Right renal pelvis (tissue), 4 donors: ENCODE data around the gene COX14. TPM values are rescaled to one million over a fixed set of nuclear protein-coding genes. Genes with fewer than 3 reads are reported as not detected.
A peak's percentile ranks its signal among the peaks of the same experiment; 100 is the strongest.

Source experiments
- DNase-seq, 4 donors: peaks; one replicate each; pipeline ENCODE4 v3.0.0-alpha.2; 2013; ENCODE audit warnings: low read depth in 4 of 4, low spot score in 3 of 4, missing footprints in 1 of 4
- polyA plus RNA-seq, 4 donors: library from polyadenylated mRNA; unstranded; fragments of 120-200 nt; gene quantifications; one replicate each; pipeline ENCODE4 v1.2.1, GENCODE V29; 2013; ENCODE audit not compliant: insufficient read length in 4 of 4

COX14 gene
- polyA plus RNA-seq, 4 donors, result 50.6 to 62.1 (median 52.5) TPM

- DNase-seq, result peak; percentile 80 to 88 (median 86)
These were observed 27.0 kb upstream of the COX14 start, which contains the start of gene SMARCD1 for GRCh38 chr12:50084775-50085614. Gene SMARCD1 (plus strand): TSS chr12:50085342. CDS start chr12:50085370, 28 bp downstream.

GRCh38 chr12:50085615-50086072, 26.4 kb upstream of the COX14 start:
- no peak for DNase-seq

GRCh38 chr12:50086148-50086547, 25.9 kb upstream of the COX14 start:
- DNase-seq, result no peak

- no peak for DNase-seq
These were observed 24.9 kb upstream of the COX14 start for GRCh38 chr12:50087151-50087550.

DNA sequence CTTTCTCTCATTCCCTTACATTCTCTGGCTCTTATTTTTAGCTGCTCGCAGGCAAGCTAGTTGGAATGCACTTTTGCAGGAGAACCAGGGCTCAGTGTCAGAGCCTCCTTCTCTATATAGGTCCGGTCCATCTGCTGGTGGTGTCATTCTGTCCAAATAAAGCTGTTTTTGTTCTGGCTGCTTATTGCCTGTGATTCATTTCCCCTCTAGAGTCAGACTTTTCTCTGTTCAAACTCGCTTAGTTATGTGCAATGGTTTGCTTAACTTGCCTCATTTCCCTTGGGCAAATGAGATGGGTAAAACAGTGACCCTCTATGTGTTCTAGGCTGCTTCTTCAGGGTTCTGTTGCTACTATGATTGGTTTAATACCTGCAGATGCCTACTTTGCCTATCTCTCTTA, 24.0 kb upstream of the COX14 start:
- DNase-seq, result no peak

- DNase-seq, result no peak
These were observed 23.3 kb upstream of the COX14 start for GRCh38 chr12:50088577-50089335.

DNA sequence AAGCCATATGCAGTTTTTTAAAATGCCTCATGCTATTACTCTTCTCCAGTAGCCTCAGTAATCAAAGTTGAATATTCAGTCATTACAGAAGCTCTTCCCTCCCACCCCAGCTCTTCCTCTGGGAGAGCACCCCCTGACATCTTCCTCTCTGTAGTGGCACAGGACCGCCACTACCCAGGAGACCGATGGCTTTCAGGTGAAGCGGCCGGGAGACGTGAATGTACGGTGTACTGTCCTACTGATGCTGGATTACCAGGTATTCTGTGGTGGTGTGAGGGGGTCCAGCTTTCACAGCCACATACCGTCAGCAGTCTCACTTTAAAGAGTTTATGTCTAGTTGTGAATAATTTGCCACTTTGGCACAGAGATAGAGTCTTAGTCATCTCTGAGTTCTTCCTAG, 22.3 kb upstream of the COX14 start:
- no peak for DNase-seq

DNA sequence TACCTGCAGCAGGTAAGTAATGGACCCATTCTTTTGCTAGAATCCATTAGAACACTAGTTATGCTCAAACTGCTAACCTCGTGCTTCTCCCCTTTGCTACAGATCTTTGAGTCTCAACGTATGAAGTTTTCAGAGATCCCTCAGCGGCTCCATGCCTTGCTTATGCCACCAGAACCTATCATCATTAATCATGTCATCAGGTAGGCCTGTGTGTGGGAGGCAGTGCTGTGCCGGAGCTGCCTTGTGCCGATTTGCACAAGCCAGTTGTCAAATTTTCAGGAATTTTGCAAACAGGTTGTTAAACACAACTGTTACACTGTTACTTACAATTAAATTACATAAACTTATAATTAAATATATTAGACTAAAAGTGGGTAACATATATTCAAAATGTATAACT, 21.6 kb upstream of the COX14 start:
- no peak for DNase-seq

GRCh38 chr12:50097952-50098351, 14.1 kb upstream of the COX14 start:
- DNase-seq, result no peak

DNA sequence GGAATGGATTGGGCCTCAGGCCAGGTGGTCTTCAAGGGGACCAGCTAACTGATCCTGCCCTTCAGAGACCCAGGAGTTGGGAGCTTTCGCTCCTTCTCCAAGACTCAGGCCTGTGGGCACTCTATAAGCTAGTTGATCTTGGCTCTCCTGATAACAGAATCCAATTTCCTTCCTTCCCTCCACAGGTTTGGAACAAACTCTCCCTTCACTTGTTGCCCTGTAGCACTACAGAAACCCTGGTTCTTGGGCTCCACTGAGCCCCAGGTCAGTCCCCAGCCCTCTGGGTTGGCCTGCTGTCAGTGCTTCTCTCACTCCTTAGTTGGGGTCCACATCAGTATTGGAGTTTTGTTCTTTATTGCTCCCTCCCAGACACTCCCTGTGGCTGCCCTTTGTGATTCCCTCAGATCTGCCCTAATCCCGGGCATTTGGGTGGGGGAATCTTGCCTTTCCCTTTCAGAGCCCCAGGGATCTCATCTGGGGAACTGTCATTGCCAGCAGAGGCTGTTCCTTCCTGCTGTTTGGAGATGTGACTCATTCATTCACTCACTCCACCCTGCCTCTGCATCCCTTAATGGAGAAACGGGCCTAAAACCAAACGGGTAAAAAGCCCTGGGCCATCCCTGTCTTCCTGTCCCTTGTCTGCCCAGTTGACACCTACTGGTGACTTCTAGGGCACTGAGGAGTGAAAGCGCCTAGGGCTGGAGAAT, 12.6 kb upstream of the COX14 start:
- DNase-seq, result no peak

GRCh38 chr12:50100561-50100960, 11.5 kb upstream of the COX14 start:
- no peak for DNase-seq

- no peak for DNase-seq
These were observed 10.4 kb upstream of the COX14 start for GRCh38 chr12:50101663-50102062.

DNA sequence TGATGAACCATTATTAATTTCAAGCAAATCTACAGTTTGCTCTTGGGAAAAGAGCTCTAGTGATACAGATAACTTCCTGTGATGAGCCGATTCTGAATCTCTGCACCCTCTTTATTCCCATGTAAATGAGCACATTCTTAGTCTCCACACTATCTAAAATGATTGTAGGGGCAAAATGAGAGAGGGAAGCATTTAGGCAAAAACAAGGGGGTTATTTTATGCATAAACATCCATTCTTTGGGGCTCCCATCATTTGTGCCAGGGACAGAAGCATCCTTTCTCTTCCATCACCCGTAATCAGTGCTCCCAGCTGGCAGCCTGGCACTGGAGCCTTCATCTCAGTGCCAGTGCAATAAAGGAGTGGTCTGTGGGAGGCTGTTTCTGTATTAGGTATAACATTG, 9.9 kb upstream of the COX14 start:
- no peak for DNase-seq

GRCh38 chr12:50102646-50103309, 9.3 kb upstream of the COX14 start:
- DNase-seq, result no peak

DNA sequence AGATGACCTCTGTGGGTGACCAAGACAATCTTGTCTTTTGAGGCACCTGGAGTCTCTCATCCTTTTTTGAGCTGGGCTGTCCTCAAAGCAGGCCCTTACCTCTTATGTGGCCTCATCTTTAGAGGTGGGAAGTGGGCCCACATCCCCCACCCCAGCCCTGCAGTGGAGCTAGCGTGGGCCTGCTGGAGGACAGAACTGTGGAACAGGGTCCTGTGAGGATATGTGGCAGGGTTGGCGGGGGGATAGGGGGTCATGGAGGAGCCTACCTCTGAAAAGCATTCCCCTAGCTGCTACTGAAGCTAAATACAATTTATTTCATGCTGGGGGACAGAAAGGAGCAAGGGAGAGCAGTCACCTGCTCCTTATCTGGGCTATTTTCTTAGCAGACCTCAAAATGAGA, 8.7 kb upstream of the COX14 start:
- DNase-seq, result no peak

GRCh38 chr12:50103767-50104321, 8.2 kb upstream of the COX14 start, which contains the start of gene GPD1:
Gene GPD1 (plus strand): TSS chr12:50104008. CDS start chr12:50104051, 43 bp downstream.
- DNase-seq, result no peak

DNA sequence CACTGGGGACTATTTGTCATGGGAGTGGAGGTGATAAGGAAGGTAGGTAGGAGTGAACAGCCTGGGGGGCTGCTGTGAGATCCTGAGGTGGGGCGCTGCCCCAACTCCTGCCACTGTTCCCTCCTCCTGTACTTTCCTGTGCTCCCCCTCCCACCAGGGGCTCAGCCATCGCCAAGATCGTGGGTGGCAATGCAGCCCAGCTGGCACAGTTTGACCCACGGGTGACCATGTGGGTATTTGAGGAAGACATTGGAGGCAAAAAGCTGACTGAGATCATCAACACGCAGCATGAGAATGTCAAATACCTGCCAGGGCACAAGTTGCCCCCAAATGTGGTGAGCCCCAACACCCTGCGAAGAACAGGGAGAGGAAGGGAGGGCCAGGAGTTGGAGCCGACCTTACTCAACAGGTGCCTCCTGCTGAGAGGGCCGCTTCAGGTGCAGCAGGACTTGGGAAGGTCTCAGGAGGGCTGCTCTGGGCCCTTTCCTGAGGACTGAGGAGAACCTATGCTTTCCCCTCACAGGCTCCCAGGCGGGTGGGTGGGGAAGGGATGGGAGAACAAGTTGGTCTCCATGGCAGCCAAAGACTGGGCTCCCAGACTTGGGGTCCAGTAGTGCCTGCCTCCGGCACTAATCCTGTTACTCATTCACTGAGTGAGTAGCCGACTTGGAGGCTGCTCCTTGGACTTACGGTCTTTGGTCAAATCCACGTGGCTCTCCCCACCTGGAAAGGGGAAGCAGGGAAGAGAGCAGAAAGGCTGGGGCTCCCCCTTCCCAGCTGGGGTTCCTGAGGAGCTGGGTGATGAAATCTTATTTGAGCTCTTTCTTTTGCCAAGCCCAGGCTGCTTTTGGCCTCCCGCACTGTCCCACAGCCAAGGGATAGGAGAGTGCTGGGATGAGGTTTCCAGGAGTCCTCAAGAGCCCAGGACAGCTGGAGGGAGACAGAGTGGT, 7.3 kb upstream of the COX14 start:
- DNase-seq, result no peak

DNA sequence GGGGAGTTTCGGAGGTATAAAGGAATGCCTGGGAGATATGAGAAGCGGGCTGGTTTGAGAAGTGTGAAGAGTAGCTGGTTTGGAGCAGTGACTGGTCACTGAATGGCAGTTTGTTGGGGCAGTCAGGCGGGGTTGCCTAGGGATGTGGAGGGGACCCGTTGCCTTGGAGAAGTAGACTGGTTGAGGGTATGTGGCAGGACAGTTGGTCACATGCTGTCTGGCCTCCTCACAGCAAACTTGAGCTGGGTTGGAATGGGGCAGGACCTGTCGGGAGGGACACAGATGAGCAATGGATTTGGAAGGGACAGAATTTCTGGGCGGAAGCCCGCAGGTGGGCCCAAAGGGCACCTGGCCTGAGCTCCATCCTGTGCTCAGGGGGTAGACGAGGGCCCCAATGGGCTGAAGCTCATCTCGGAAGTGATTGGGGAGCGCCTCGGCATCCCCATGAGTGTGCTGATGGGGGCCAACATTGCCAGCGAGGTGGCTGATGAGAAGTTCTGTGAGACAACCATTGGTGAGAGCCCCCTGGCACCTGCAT, 6.1 kb upstream of the COX14 start:
- no peak for DNase-seq

DNA sequence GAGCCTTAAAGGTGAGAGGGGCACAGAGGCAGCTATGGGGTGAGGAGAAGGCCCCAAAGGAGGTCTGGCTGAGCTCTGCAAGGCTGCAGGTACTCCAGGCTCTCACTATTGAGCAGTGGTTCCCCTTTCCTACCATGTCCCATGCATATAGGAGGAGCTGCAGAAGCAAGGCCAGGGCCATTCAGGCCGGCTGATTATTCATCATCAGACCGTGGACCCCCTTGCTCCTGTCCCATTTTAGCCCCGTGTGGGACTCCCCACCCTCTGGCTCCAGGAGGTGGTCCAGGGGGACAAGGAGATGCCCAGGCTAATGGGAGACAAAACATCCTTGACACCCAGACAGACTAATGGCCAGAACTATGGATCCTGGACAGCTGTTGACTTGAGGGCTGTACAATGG, 5.1 kb upstream of the COX14 start:
- no peak for DNase-seq
